ENCODE results near the gene C10orf67. TPM values are rescaled to one million over a fixed set of nuclear protein-coding genes. Genes with fewer than 3 reads are reported as not detected.
"Not testable (repeated sequence)": the region's sequence is repeated elsewhere in the genome, so short reads cannot be mapped to it uniquely, and the experiment has no call there.

C10orf67 gene
- total RNA-seq, 1 experiment from 2014 or later, result not detected

DNA sequence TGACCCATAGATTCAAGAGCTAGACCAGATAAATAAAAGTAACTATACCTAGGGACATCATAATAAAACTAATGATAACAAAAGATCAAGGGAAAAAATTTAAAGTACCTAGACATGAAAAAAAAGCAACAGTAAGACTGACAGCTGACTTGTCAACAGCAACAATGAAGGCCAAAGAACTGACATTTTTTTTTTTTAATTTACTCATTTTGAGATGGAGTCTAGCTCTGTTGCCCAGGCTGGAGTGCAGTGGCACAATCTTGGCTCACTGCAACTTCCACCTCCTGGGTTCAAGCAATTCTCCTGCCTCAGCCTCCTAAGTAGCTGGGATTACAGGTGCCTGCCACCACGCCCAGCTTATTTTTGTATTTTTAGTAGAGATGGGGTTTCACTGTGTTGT lies 102.8 kb downstream of the C10orf67 start:
- H3K4me2 ChIP-seq (ENCODE audit: insufficient read depth, insufficient read length, low read length); H3K9ac ChIP-seq (ENCODE audit: extremely low read depth, insufficient read length, low read length); H4K20me1 ChIP-seq (ENCODE audit: control insufficient read depth, insufficient read depth, insufficient read length); H3K23me2 ChIP-seq (ENCODE audit: insufficient read length, low read depth, low read length, poor library complexity, severe bottlenecking); H3K23ac ChIP-seq (ENCODE audit: insufficient read length, low read depth, low read length); H3K56ac ChIP-seq (ENCODE audit: insufficient read length, low read depth, low read length); H3K27ac ChIP-seq (ENCODE audit: insufficient read length, low read depth, low read length); H4K8ac ChIP-seq (replicated peaks; ENCODE audit: insufficient read length, low read depth, low read length); DNase-seq; H3K9me3 ChIP-seq (ENCODE audit: control insufficient read depth, low read depth, low read length); H3K4me1 ChIP-seq (ENCODE audit: insufficient read depth, low read length); H4K5ac ChIP-seq (ENCODE audit: insufficient read length, low read depth, low read length); H2BK12ac ChIP-seq (ENCODE audit: insufficient read length, low read depth, low read length); H2AK5ac ChIP-seq (ENCODE audit: insufficient read length, low read length); H2BK120ac ChIP-seq (ENCODE audit: low read depth, low read length, poor library complexity, severe bottlenecking); H3K27me3 ChIP-seq (ENCODE audit: insufficient read depth, low read length); H2BK15ac ChIP-seq (ENCODE audit: low read depth, low read length); H3K27me3 Mint-ChIP-seq (ENCODE audit: low read depth); H3T11ph ChIP-seq (ENCODE audit: low read length); H3K14ac ChIP-seq (ENCODE audit: insufficient read depth, low read length); H2BK5ac ChIP-seq (ENCODE audit: insufficient read length, low read length); H2BK20ac ChIP-seq (ENCODE audit: low read depth, low read length, poor library complexity, severe bottlenecking); H3K4me3 Mint-ChIP-seq; H3K4ac ChIP-seq (ENCODE audit: low read depth, low read length); H2AFZ ChIP-seq (ENCODE audit: low read length); H3K79me1 ChIP-seq (ENCODE audit: insufficient read depth, low read depth, low read length, poor library complexity, severe bottlenecking); H3K18ac ChIP-seq (ENCODE audit: insufficient read length, low read depth, low read length); H3K27ac Mint-ChIP-seq; H3K4me1 Mint-ChIP-seq; H3K79me2 ChIP-seq (ENCODE audit: insufficient read depth, low read length); H4K91ac ChIP-seq (ENCODE audit: insufficient read length, low read depth, low read length); H3K36me3 Mint-ChIP-seq (ENCODE audit: insufficient read depth in 1 of 3, low read depth in 3 of 3): not testable (repeated sequence)
- WGBS (ENCODE audit: extremely low coverage, insufficient read length, low lambda C conversion rate), result no CpG with 5 or more reads among the region's 1 CpG
- peaks cover 8 to 19% of the 10 kb centered on the region in 2 experiments; a peak in 4 of 5 replicates for H3K9me3 Mint-ChIP-seq

Measured in H9 (cell line).